MM.1S (cell line): ENCODE data around the gene C2CD4C.

ENCODE experiments used
- CTCF ChIP-seq: fragments of 300-600 bp; sonication (generic); IDR thresholded peaks from 2 replicates; pipeline ENCODE4 v1.5.1; 2016; ENCODE audit warnings: antibody characterized with exemption, low read length, mixed read lengths
- EZH2 ChIP-seq: fragments of 300-600 bp; sonication (generic); optimal IDR thresholded peaks from 2 replicates; pipeline ENCODE3; 2017; ENCODE audit warnings: low read depth, mild to moderate bottlenecking, antibody characterized with exemption, low read length, mixed read lengths
- EZH2phosphoT487 ChIP-seq: fragments of 300-600 bp; sonication (generic); IDR thresholded peaks from 2 replicates; pipeline ENCODE4 v1.6.1; 2018; ENCODE audit warnings: antibody characterized with exemption, low read length

- TF ChIP-seq CTCF (no peak), EZH2phosphoT487 (no peak), EZH2 (no peak)
Measured at GRCh38 chr19:397321-397720, 11.6 kb downstream of the C2CD4C start.
